Muscle of leg (tissue), 9 donors: ENCODE data around the gene ENPP7. TPM values are rescaled to one million over a fixed set of nuclear protein-coding genes. Genes with fewer than 3 reads are reported as not detected.

ENCODE experiments used
- polyA plus RNA-seq, 8 donors: library from polyadenylated mRNA; unstranded; fragments of 120-200 nt; gene quantifications; one replicate each; pipeline versions ENCODE4 v1.2.1 to v1.2.3, GENCODE V29; 2013; ENCODE audit warnings: inconsistent platforms in 1 of 8, low replicate concordance in 1 of 8; ENCODE audit not compliant: insufficient read length in 8 of 8, insufficient read depth in 1 of 8
- total RNA-seq: library from RNA; stranded (reverse); fragments of 120-200 nt; gene quantifications from one replicate; pipeline ENCODE4 v1.2.4, GENCODE V29; 2013

Gene ENPP7
- total and polyA plus RNA-seq, 9 donors = 0.08 to 8.3 (median 1.2) TPM; not detected in 6

Other genes starting within 250 kb of the ENPP7 start
- 0.09 TPM for gene RBFOX3, start 119.9 kb upstream of the ENPP7 start, total RNA-seq
- gene RBFOX3, start 119.9 kb upstream of the ENPP7 start, polyA plus RNA-seq = under 1 TPM; 0.21 to 0.91 (median 0.42) TPM
- 6.1 TPM for gene CBX2, start 47.2 kb downstream of the ENPP7 start, total RNA-seq
- gene CBX2, start 47.2 kb downstream of the ENPP7 start, polyA plus RNA-seq = 10 to 100 TPM in 6 of 8 donors, 1 to 10 TPM in 2; 8.6 to 14.4 (median 11.4) TPM
- gene CBX8, start 66.1 kb downstream of the ENPP7 start, total RNA-seq = 4.8 TPM
- gene CBX8, start 66.1 kb downstream of the ENPP7 start, polyA plus RNA-seq = 1 to 10 TPM; 5.3 to 6.8 (median 5.9) TPM
- 6.6 TPM for gene CBX4, start 108.5 kb downstream of the ENPP7 start, total RNA-seq
- 10 to 100 TPM in 3 of 8 donors, 1 to 10 TPM in 5; 7.6 to 14.5 (median 9.8) TPM for gene CBX4, start 108.5 kb downstream of the ENPP7 start, polyA plus RNA-seq